ENCODE data around the gene CCDC106. TPM values are rescaled to one million over a fixed set of nuclear protein-coding genes. Genes with fewer than 3 reads are reported as not detected.

Gene CCDC106
- total RNA-seq, 4 donors from 2014 or later = 8.1 to 17.4 (median 14.0) TPM

DNA sequence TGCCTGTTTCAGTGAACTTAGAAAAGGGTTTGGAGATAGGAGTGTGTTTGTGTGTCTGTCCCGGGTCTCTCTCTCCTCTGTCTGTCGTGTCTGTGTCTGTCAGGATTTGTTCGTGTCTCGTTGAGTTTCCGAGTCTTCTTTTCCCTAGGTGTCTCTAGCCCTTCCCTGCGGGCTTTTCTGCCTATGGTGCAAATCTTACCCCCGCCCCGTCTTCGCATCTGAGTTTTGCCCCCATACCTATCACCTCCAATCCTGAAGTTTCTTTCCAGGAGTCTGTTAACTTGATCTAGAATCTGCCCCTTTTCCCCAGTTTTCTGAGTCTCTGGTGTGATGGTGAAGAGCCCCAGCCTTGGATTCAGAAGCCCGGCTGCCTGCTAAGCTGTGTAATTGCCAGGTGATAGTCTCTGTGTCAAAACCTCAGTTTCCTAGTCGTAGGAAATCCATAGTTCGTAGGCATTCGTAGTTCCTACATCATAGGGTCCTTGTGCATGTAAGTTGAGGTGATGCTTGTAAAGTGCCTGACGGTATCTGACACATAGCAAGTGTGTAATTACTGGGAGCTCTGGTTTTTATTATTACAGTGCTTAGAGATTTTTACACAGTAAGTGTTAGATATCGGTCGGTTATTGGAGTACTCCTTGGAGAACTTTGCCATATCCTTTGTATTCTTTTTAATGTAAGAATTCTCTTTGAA is 27.8 kb downstream of the CCDC106 start:
- Histone ChIP-seq H3K9me3 (no peaks in the 10 kb centered on the region), H3K27me3 (no peaks in the 10 kb centered on the region), H3K27ac (peak overlapping the region; percentile 93 to 97 (median 94)), H3K36me3 (peaks cover 0 to 51% (median 0%) of the 10 kb centered on the region in 3 donors), H3K4me3 (peak overlapping the region; percentile 74 to 94 (median 86)), H3K4me1 (peaks cover 4 to 63% (median 28%) of the 10 kb centered on the region in 4 donors)
- no peak for DNase-seq
- no peak for TF ChIP-seq POLR2A (IDR thresholded peaks at IDR 0.05)
- TF ChIP-seq, protein P1, sequence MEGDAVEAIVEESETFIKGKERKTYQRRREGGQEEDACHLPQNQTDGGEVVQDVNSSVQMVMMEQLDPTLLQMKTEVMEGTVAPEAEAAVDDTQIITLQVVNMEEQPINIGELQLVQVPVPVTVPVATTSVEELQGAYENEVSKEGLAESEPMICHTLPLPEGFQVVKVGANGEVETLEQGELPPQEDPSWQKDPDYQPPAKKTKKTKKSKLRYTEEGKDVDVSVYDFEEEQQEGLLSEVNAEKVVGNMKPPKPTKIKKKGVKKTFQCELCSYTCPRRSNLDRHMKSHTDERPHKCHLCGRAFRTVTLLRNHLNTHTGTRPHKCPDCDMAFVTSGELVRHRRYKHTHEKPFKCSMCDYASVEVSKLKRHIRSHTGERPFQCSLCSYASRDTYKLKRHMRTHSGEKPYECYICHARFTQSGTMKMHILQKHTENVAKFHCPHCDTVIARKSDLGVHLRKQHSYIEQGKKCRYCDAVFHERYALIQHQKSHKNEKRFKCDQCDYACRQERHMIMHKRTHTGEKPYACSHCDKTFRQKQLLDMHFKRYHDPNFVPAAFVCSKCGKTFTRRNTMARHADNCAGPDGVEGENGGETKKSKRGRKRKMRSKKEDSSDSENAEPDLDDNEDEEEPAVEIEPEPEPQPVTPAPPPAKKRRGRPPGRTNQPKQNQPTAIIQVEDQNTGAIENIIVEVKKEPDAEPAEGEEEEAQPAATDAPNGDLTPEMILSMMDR (IDR thresholded peaks at IDR 0.05) = no peak

DNA sequence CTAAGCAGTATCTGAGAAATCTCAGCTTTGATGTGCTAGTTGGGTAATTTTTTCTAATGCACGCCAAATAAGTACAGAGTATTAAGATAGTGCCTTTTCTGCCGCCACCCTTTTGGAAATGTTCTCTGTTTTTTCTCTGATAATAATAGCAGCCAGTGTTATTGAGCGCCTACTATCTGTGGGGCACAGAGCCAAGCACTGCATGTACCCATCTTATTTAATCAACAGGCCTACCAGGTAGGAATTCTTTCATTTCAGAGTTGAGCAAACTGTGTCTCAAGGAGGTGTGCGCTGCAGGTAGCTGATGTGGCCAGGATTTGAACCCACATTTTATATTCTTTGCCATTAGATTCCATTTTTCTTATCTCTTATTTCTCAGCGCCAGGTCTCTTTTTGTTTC is 28.4 kb downstream of the CCDC106 start:
- DNase-seq = peak in 1 of 3 donors; percentile 70
- no peak for TF ChIP-seq POLR2A (IDR thresholded peaks at IDR 0.05)
- TF ChIP-seq, protein P1 (IDR thresholded peaks at IDR 0.05) = peak in 3 of 6 experiments; percentile 14 to 49 (median 39)
- Histone ChIP-seq H3K9me3 (no peaks in the 10 kb centered on the region), H3K27me3 (no peaks in the 10 kb centered on the region), H3K4me1 (peaks cover 4 to 69% (median 29%) of the 10 kb centered on the region in 4 donors), H3K4me3 (peak overlapping the region; percentile 74 to 94 (median 86)), H3K36me3 (peaks cover 0 to 51% (median 0%) of the 10 kb centered on the region in 3 donors), H3K27ac (peak overlapping the region; percentile 93 to 97 (median 94))

DNA sequence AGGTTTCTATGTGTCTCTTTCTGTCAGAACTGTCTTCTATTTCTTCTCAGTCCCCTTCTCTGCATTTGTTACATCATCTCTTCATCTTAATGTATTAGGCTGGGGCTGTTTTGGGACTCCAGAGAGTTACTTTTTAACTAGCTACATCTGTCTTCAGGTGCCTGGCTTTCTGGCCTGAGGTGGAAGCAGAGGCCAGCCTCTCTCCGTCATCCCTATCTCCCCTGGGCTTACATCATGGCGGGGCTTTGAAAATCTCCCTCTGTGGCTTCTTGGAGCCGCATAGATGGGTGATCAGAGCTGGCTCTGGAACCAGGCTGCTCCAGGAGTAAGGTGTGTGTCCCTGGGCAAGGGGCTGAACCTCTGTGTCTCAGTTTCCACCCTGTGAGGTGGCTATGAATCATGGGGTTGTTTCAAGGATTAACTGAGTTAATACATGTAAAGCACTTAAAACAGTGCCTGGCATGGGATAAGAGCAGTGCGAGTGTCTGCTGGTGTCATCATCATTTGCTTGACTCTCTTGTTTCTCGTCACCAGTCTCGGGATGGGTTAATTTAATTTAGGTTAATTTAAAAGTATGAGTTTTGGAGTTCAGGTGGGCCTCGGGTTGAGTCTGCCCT is 29.0 kb downstream of the CCDC106 start:
- Histone ChIP-seq H3K27ac (peak overlapping the region; percentile 93 to 97 (median 94)), H3K9me3 (no peaks in the 10 kb centered on the region), H3K36me3 (peaks cover 0 to 52% (median 0%) of the 10 kb centered on the region in 3 donors), H3K4me3 (peak overlapping the region in 2 of 4 donors; percentile 74 to 89), H3K27me3 (no peaks in the 10 kb centered on the region), H3K4me1 (peaks cover 4 to 72% (median 29%) of the 10 kb centered on the region in 4 donors)
- TF ChIP-seq POLR2A (IDR thresholded peaks at IDR 0.05) = peak in 1 of 2 donors; percentile 8
- TF ChIP-seq, protein P1 (IDR thresholded peaks at IDR 0.05) = no peak
- no peak for DNase-seq

DNA sequence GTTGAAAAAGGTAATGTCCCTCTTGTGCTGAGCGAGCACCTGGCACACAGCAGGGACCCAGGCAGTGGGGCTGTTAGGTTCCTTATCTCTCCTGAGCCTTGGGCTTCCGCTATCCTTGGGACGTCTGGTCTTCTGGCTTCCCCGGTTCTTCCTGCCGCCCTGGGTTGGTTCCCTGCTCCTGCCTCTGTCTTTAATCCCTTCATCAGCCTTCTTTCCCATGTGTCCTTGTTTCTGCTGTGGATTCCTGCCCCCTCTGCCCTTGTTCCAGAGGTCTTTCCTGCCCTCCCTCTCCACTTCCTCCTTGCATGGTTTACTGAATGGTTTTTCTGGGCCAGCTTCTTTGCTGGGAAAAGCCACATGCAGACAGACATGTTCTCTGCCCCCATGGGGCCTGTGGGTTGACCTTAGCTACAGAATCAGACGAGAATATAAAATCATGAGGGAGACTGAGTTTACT is 29.6 kb downstream of the CCDC106 start:
- H3K4me1 ChIP-seq = peaks cover 4 to 74% (median 29%) of the 10 kb centered on the region in 4 donors
- DNase-seq = peak in 1 of 3 donors; percentile 28
- H3K27ac ChIP-seq = peak overlapping the region; percentile 93 to 97 (median 94)

DNA sequence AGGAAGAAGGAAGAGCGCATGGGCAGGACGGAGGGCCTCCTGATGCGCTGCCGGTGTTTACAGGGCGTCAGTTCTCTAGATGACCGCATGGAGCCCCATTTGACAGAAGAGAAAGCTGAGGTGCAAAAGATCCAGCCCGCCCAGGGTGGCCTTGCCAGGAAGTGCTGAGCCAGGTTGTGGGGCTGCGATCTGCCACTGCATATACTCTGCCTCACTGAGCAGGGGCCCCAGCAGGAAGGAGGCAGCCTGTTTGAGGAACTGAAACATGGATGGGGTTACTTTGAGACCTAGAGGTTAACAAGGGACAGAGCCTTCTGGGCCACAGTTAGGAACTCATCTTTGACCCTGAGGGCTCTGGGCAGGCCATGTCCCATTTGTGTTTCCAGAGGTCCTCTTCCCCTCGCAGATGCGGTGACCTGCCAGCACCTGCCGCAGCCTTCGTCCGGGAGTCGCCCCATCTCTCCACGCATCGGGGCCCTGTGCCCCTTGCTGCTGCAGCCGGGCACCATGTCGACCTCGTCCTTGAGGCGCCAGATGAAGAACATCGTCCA is 30.2 kb downstream of the CCDC106 start:
- Histone ChIP-seq H3K4me3 (peak overlapping the region in 2 of 4 donors; percentile 10 to 74), H3K4me1 (peaks cover 4 to 77% (median 29%) of the 10 kb centered on the region in 4 donors), H3K36me3 (peaks cover 0 to 48% (median 0%) of the 10 kb centered on the region in 3 donors), H3K27me3 (no peaks in the 10 kb centered on the region), H3K27ac (peak overlapping the region; percentile 93 to 97 (median 94)), H3K9me3 (no peaks in the 10 kb centered on the region)
- TF ChIP-seq, protein P1 (IDR thresholded peaks at IDR 0.05) = peak in 1 of 6 experiments; percentile 8
- TF ChIP-seq POLR2A (IDR thresholded peaks at IDR 0.05) = no peak
- peak in 2 of 3 donors; percentile 90 to 92 for DNase-seq

More for the DNA sequence above, 29.6 kb downstream of the CCDC106 start:
- Histone ChIP-seq H3K4me3 (peak overlapping the region in 2 of 4 donors; percentile 74 to 89), H3K27me3 (no peaks in the 10 kb centered on the region), H3K36me3 (peaks cover 0 to 52% (median 0%) of the 10 kb centered on the region in 3 donors), H3K9me3 (no peaks in the 10 kb centered on the region)
- no peak for TF ChIP-seq POLR2A (IDR thresholded peaks at IDR 0.05)
- TF ChIP-seq, protein P1 (IDR thresholded peaks at IDR 0.05) = no peak

All from Peyer's patch (tissue), 4 donors.